WERI-Rb-1 (cell line): Measurements from ENCODE around the gene POU3F4.

Experiments
- DNase-seq: peaks from one replicate; pipeline ENCODE4 v3.0.0-alpha.2; 2020
- H3K27ac ChIP-seq: fragments of 250-450 bp; sonication (Bioruptor Pico); 2 replicates; pipeline ENCODE4 v1.5.1; 2020; ENCODE audit warnings: mild to moderate bottlenecking, moderate library complexity
- H3K27me3 ChIP-seq: fragments of 250-450 bp; sonication (Bioruptor Pico); 2 replicates; pipeline ENCODE4 v1.5.1; 2021; ENCODE audit warnings: mild to moderate bottlenecking, low read depth, moderate library complexity; ENCODE audit not compliant: insufficient read depth, severe bottlenecking
- H3K36me3 ChIP-seq: fragments of 250-450 bp; sonication (Bioruptor Pico); 2 replicates; pipeline ENCODE4 v1.5.1; 2020; ENCODE audit warnings: mild to moderate bottlenecking, moderate library complexity
- H3K4me3 ChIP-seq: 2 replicates; pipeline ENCODE4 v1.5.1; 2011; ENCODE audit warnings: low read depth, mild to moderate bottlenecking, control low read depth, low read length
- H3K9me3 ChIP-seq: fragments of 250-450 bp; sonication (Bioruptor Pico); 2 replicates; pipeline ENCODE4 v1.5.1; 2021; ENCODE audit warnings: mild to moderate bottlenecking, moderate library complexity; ENCODE audit not compliant: severe bottlenecking
- TF ChIP-seq, protein P1 (sequence below): IDR thresholded peaks from 2 replicates; pipeline ENCODE4 v1.5.1; 2011; ENCODE audit warnings: low read depth, mild to moderate bottlenecking, control low read depth, inconsistent platforms, low read length

Gene POU3F4

DNA sequence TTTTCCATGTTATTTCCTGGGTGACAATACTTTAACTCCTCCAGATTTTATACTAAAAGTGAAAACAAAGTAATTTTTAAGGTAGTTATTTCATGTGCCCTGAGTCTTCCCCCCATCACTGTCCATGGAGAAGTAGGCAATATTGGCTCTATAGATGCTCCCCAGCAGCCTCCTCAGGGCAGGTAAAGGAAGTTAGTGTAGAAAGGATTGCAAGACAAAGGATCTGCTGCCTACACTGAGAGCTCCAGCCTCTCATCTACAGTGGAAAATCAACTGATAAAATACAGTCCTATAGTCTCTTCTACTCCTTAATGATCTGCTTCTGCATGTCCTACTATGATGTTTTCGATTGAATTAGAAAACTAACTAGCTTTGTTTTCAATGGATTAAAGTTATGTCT is 8.5 kb downstream of the POU3F4 start:
- Histone ChIP-seq H3K27ac (no peak overlapping the region), H3K4me3 (no peak overlapping the region)
- TF ChIP-seq, protein P1, sequence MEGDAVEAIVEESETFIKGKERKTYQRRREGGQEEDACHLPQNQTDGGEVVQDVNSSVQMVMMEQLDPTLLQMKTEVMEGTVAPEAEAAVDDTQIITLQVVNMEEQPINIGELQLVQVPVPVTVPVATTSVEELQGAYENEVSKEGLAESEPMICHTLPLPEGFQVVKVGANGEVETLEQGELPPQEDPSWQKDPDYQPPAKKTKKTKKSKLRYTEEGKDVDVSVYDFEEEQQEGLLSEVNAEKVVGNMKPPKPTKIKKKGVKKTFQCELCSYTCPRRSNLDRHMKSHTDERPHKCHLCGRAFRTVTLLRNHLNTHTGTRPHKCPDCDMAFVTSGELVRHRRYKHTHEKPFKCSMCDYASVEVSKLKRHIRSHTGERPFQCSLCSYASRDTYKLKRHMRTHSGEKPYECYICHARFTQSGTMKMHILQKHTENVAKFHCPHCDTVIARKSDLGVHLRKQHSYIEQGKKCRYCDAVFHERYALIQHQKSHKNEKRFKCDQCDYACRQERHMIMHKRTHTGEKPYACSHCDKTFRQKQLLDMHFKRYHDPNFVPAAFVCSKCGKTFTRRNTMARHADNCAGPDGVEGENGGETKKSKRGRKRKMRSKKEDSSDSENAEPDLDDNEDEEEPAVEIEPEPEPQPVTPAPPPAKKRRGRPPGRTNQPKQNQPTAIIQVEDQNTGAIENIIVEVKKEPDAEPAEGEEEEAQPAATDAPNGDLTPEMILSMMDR: no peak

GRCh38 chrX:83521905-83522304 is 13.8 kb downstream of the POU3F4 start:
- Histone ChIP-seq H3K27me3 (peaks cover 41% of the 10 kb centered on the region), H3K9me3 (no peaks in the 10 kb centered on the region), H3K36me3 (no peaks in the 10 kb centered on the region), H3K4me3 (no peak overlapping the region), H3K27ac (no peak overlapping the region)
- TF ChIP-seq, protein P1: no peak
- no peak for DNase-seq

More for the DNA sequence above, 8.5 kb downstream of the POU3F4 start:
- H3K36me3 ChIP-seq: no peaks in the 10 kb centered on the region
- DNase-seq: no peak
- H3K27me3 ChIP-seq: peaks cover 45% of the 10 kb centered on the region
- no peaks in the 10 kb centered on the region for H3K9me3 ChIP-seq

DNA sequence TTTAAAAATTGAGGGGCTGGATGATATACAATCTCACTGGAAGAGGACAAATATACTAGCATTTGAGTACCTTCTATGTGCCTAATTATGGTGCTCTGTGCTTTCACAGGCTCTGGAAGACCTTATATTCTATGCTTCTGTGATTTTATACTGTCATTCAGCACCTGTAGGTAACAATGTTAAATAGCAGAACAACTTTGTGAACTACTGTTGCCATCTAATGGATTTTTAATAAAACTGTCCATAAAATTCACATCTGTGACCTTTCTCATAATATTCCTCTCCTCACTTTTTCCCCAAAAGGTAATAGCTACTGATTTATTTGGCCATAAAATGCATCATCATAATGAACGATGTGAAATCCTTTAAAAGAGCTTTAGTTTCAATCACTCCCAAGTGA is 21.9 kb downstream of the POU3F4 start:
- DNase-seq: no peak
- no peaks in the 10 kb centered on the region for H3K9me3 ChIP-seq
- H3K27ac ChIP-seq: no peak overlapping the region
- H3K36me3 ChIP-seq: no peaks in the 10 kb centered on the region
- no peak overlapping the region for H3K4me3 ChIP-seq
- H3K27me3 ChIP-seq: peaks cover 42% of the 10 kb centered on the region
- TF ChIP-seq, protein P1: no peak

DNA sequence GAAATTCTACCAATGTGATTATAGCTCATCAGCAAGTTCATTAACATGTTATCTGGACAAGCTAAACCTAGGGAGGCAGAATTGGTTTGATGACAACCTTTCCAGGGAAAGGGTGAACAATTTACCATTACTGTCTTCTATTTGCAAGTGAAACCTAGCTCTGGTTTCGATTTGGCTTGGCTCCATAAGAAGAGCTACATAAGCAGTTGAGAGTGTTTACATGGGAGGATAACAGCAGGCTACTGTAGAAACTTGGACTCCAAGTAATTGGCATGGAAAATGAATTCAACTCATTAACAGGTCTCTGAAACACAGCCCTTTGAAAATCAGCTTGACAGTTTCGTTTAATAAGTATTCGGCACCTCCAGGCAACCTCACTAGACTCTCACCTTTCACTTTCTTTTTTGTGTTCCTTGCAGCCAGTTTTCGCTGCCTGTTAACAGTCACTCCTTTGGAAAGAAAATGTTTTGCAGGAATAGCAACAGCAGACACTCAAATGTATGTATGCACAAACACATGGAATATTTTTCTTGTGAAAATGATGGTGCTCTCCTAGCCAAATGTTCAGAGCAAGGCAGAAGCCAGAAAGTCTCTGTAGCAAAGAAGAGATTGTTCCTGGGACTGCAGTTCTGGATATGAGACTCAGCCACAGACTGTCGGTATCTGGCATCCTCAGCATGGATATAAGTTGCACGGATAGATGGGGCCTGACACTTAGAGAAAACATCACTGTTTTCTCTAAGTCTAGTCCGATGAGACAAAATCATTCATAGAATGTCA is 27.5 kb downstream of the POU3F4 start:
- no peak overlapping the region for H3K27ac ChIP-seq
- H3K27me3 ChIP-seq: peaks cover 33% of the 10 kb centered on the region
- DNase-seq: no peak
- no peak overlapping the region for H3K4me3 ChIP-seq
- H3K9me3 ChIP-seq: no peaks in the 10 kb centered on the region
- H3K36me3 ChIP-seq: no peaks in the 10 kb centered on the region
- TF ChIP-seq, protein P1: no peak
